LNCaP clone FGC (cell line): Measurements from ENCODE around the gene LMO7.

Source experiments
- DNase-seq: peaks from one replicate; pipeline ENCODE4 v3.0.0-alpha.2; 2011; ENCODE audit warnings: low read depth
- H3K4me3 ChIP-seq: 2 replicates; pipeline ENCODE4 v1.5.1; 2011; ENCODE audit warnings: mild to moderate bottlenecking, low read depth, low read length, control low read depth
- TF ChIP-seq, protein P1 (sequence below): IDR thresholded peaks from 2 replicates; pipeline ENCODE4 v1.5.1; 2012; ENCODE audit warnings: mild to moderate bottlenecking; ENCODE audit not compliant: control insufficient read depth, insufficient read depth; ENCODE audit errors: extremely low read depth

LMO7 gene

DNA sequence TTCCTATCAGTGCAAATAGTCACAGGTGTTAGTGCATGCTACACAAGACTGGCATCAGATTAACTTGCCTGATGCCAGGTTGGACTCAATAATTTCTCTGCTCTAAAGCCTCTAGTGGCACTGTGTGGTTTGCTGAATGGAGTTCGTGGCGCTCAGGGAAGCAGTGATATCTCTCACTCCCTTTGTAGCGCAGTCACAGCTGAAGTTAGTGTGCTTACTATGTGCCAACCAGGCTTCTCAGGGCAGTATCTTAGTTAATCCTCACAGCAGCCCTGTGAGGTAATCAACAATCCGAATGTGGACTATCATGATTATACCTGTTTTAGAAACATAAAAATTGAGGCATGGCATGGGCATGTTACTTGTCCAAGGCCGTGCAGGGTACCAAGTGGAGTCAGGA, 190.3 kb downstream of the LMO7 start:
- TF ChIP-seq, protein P1, sequence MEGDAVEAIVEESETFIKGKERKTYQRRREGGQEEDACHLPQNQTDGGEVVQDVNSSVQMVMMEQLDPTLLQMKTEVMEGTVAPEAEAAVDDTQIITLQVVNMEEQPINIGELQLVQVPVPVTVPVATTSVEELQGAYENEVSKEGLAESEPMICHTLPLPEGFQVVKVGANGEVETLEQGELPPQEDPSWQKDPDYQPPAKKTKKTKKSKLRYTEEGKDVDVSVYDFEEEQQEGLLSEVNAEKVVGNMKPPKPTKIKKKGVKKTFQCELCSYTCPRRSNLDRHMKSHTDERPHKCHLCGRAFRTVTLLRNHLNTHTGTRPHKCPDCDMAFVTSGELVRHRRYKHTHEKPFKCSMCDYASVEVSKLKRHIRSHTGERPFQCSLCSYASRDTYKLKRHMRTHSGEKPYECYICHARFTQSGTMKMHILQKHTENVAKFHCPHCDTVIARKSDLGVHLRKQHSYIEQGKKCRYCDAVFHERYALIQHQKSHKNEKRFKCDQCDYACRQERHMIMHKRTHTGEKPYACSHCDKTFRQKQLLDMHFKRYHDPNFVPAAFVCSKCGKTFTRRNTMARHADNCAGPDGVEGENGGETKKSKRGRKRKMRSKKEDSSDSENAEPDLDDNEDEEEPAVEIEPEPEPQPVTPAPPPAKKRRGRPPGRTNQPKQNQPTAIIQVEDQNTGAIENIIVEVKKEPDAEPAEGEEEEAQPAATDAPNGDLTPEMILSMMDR, result no peak
- no peak for DNase-seq
- H3K4me3 ChIP-seq, result no peak overlapping the region

DNA sequence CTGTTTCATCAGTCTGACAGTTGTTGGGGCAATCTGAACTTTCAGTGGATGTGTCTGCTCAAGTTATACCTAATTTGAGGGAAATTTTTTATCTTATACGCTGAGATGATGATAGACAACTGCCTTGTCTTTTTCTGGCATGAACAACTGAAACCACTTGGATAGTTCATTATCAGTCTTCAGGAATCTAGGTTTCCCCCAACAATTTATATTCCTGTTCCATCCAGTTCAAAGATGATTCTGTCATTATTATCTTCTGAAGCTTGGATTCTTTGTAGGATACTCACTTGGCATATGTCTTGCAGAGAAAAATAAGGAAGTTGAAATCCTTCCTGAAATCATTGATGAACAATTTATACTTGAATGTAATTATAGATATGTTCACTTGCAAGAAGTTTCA, 193.7 kb downstream of the LMO7 start:
- H3K4me3 ChIP-seq, result no peak overlapping the region
- no peak for DNase-seq
- TF ChIP-seq, protein P1, result no peak

DNA sequence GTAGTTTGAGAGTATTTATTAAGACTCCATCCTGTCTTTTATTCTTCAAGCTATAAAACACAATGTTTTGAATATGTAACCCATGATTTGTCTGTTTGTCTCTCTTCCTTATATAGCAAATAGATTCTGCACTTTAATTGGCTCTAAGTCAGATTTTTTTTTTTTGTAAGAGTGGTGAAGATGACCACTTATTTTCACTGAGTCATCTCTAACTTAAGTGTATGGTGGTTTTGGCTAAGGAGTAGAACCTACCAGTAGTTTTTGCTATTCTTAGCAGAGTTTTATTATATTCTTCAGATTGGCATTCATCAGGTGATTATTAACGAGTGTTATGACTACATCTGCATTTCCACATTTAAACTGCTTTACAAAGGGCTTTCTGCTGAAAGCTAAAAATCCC, 194.7 kb downstream of the LMO7 start:
- TF ChIP-seq, protein P1, result no peak
- no peak for DNase-seq
- no peak overlapping the region for H3K4me3 ChIP-seq

DNA sequence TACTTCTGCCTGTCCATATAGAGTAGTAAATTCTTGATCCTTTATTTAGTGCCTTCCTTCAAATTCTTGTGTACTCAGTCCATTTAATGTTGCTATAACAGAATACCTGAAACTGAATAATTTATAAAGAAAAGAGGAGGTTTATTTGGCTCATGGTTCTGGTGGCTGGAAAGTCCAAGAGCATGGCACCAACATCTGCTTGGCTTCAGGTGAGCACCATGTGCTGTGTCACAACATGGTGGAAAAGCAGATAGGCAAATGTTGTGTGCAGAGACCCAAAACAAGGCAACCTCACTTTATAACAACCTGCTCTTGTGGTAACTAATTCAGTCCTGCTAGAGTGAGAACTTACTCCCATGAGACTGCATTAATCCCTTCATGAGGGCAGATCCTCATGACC, 195.3 kb downstream of the LMO7 start:
- DNase-seq, result no peak
- no peak overlapping the region for H3K4me3 ChIP-seq
- TF ChIP-seq, protein P1, result no peak

DNA sequence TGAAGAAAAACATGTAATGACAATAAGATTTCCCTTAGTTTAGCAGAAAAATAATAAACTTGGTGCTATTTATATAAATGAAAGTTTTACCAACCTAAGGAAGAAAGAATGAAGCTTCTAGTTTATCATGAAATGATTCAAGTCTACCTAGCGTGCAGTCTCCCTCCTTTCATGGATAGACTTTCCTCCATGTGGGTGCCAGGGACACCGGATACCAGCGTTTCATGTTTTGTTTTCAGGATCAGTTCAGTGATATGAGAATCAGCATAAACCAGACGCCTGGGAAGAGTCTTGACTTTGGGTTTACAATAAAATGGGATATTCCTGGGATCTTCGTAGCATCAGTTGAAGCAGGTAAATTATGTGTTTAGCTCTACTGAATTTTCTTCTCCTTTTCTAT, 196.7 kb downstream of the LMO7 start:
- DNase-seq, result no peak
- H3K4me3 ChIP-seq, result no peak overlapping the region
- TF ChIP-seq, protein P1, result no peak

DNA sequence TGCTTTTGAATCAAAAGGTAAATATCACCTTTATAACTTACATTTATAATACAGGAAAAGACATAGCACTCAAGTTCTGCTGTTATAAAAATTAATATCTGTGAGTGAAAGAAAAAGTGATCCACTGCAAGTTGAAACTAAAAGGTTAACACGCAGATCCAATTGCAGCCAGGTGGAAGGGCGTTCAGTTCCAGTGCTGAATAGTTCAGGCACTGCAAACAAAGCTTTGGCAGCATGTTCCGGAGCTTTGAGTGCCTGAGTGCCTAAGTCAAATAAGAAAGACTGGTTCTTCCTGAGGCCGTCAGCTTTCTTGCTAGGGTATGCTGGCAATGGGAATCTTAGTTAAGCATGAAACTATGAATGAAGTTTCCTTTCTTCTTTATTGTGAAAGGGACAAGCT, 200.3 kb downstream of the LMO7 start:
- DNase-seq, result peak; percentile 95
- TF ChIP-seq, protein P1, result no peak
- peak overlapping the region; percentile 16; the same call in 1 of the 2 replicates for H3K4me3 ChIP-seq

DNA sequence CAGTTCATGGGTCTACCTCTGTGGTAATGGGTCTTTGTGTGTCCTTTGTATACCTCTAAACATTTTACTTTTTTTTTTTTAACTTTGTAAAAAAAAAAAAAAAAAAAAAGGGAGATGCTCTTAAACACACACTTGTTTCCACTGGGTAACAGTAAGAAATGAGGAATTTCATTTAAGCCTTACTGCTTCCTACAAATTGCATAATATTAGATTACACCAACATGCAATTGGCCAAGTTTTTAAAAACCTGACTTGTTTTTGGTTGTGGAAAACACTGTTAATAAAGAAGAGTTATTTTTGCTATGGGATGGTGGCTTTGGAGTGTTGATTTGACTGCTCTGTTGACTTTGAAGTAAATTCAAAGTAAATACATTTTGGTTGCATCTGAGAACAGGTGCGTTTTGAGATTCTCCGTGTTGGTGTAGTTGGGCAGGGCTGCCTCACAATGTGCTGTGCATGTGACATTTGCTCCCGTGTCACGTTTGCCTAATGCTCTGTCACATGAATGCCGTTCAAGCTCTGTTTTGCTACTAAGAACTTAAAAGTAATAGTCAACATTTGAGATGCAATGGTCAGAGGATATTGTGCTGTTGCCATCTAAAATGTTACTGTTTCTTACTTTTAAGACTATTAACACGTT, 202.4 kb downstream of the LMO7 start:
- no peak overlapping the region for H3K4me3 ChIP-seq
- TF ChIP-seq, protein P1, result no peak
- DNase-seq, result peak; percentile 11
